ENCODE measurements around the gene TTC39B.

Gene TTC39B

DNA sequence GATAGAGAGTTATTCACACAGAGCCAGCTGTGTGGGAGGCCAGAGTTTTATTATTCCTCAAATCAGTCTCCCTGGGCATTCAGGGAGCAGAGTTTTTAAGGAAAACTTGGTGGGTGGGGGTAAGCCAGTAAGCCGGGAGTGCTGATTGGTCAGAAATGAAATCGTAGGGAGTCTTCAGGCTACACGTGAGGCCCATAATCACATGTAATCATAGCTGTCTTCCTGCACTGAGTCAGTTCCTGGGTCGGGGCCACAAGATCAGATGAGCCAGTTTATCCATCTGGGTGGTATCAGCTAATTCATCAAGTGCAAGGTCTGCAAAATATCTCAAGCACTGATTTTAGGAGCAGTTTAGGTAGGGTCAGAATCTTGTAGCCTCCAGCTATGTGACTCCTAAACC, 10.8 kb upstream of the TTC39B start:
- ChIA-PET POLR2A (interaction anchor here (3.6 kb wide), 1 partner anchor 11 kb away, joined by 10 read pairs; the partner anchor contains the start of gene TTC39B), CTCF (interaction anchor here (0.8 kb wide), 1 partner anchor 108 kb away, joined by 3 read pairs; no protein-coding TSS in a partner anchor)
- Histone ChIP-seq H3K27ac (ENCODE audit: extremely low read depth, low read depth, low read length) (no peak overlapping the region), H3K36me3 (ENCODE audit: control insufficient read depth in 2 of 2, insufficient read depth in 1 of 2, low read length in 2 of 2) (no peaks in the 10 kb centered on the region), H3K9me3 (ENCODE audit: control insufficient read depth, insufficient read depth, low read depth, low read length) (no peaks in the 10 kb centered on the region), H3K4me1 (ENCODE audit: control insufficient read depth, insufficient read depth, low read length) (no peaks in the 10 kb centered on the region), H3K4me3 (ENCODE audit: low read depth, low read length) (no peak overlapping the region)
- TF ChIP-seq HOXC10 (CRISPR knock-in tag; IDR thresholded peaks at IDR 0.05) (no peak), ZNF792 (tag by site-specific recombination; IDR thresholded peaks at IDR 0.05) (no peak), PRDM6 (tag by site-specific recombination; IDR thresholded peaks at IDR 0.05) (no peak), ZBTB8A (tag by site-specific recombination; IDR thresholded peaks at IDR 0.05) (no peak), PRDM4 (tag by site-specific recombination; IDR thresholded peaks at IDR 0.05) (no peak), ZNF747 (tag by site-specific recombination; IDR thresholded peaks at IDR 0.05) (no peak), ZNF624 (tag by site-specific recombination; IDR thresholded peaks at IDR 0.05) (no peak), IKZF3 (tag by site-specific recombination; IDR thresholded peaks at IDR 0.05) (no peak), ZNF239 (tag by site-specific recombination; IDR thresholded peaks at IDR 0.05) (no peak), SETDB1 (IDR thresholded peaks at IDR 0.05; ENCODE audit: insufficient read length, low read length) (no peak), ZNF48 (tag by site-specific recombination; IDR thresholded peaks at IDR 0.05) (no peak), ZNF623 (tag by site-specific recombination; IDR thresholded peaks at IDR 0.05) (no peak), ZNF768 (tag by site-specific recombination; IDR thresholded peaks at IDR 0.05) (no peak)
- TF ChIP-seq, protein P1, sequence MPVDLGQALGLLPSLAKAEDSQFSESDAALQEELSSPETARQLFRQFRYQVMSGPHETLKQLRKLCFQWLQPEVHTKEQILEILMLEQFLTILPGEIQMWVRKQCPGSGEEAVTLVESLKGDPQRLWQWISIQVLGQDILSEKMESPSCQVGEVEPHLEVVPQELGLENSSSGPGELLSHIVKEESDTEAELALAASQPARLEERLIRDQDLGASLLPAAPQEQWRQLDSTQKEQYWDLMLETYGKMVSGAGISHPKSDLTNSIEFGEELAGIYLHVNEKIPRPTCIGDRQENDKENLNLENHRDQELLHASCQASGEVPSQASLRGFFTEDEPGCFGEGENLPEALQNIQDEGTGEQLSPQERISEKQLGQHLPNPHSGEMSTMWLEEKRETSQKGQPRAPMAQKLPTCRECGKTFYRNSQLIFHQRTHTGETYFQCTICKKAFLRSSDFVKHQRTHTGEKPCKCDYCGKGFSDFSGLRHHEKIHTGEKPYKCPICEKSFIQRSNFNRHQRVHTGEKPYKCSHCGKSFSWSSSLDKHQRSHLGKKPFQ (tag by site-specific recombination; IDR thresholded peaks at IDR 0.05): no peak
- TF ChIP-seq, protein P2, sequence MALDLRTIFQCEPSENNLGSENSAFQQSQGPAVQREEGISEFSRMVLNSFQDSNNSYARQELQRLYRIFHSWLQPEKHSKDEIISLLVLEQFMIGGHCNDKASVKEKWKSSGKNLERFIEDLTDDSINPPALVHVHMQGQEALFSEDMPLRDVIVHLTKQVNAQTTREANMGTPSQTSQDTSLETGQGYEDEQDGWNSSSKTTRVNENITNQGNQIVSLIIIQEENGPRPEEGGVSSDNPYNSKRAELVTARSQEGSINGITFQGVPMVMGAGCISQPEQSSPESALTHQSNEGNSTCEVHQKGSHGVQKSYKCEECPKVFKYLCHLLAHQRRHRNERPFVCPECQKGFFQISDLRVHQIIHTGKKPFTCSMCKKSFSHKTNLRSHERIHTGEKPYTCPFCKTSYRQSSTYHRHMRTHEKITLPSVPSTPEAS (tag by site-specific recombination; IDR thresholded peaks at IDR 0.05): no peak
- TF ChIP-seq, protein P3, sequence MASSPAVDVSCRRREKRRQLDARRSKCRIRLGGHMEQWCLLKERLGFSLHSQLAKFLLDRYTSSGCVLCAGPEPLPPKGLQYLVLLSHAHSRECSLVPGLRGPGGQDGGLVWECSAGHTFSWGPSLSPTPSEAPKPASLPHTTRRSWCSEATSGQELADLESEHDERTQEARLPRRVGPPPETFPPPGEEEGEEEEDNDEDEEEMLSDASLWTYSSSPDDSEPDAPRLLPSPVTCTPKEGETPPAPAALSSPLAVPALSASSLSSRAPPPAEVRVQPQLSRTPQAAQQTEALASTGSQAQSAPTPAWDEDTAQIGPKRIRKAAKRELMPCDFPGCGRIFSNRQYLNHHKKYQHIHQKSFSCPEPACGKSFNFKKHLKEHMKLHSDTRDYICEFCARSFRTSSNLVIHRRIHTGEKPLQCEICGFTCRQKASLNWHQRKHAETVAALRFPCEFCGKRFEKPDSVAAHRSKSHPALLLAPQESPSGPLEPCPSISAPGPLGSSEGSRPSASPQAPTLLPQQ (tag by site-specific recombination; IDR thresholded peaks at IDR 0.05): no peak

GRCh38 chr9:15311607-15312006, 4.6 kb upstream of the TTC39B start:
- Histone ChIP-seq H3K9me3 (ENCODE audit: control insufficient read depth, insufficient read depth, low read depth, low read length) (no peaks in the 10 kb centered on the region), H3K4me1 (ENCODE audit: control insufficient read depth, insufficient read depth, low read length) (no peaks in the 10 kb centered on the region), H3K27ac (ENCODE audit: extremely low read depth, low read depth, low read length) (no peak overlapping the region), H3K4me3 (ENCODE audit: low read depth, low read length) (no peak overlapping the region), H3K36me3 (ENCODE audit: control insufficient read depth in 2 of 2, insufficient read depth in 1 of 2, low read length in 2 of 2) (no peaks in the 10 kb centered on the region)
- TF ChIP-seq BCL11A (tag by site-specific recombination; IDR thresholded peaks at IDR 0.05; ENCODE audit: low read depth): no peak
- TF ChIP-seq ZNF585B (tag by site-specific recombination; IDR thresholded peaks at IDR 0.05): no peak
- TF ChIP-seq ZNF223 (tag by site-specific recombination; IDR thresholded peaks at IDR 0.05): no peak
- TF ChIP-seq ZNF623 (tag by site-specific recombination; IDR thresholded peaks at IDR 0.05): no peak
- ChIA-PET CTCF (no interaction called here), POLR2A (no interaction called here)
